Hepatocyte (in vitro differentiated cells): ENCODE measurements around the gene ABCF2.

Experiments used
- CTCF ChIP-seq: fragments of 200-600 bp; sonication (generic); IDR thresholded peaks from 2 replicates; pipeline ENCODE4 v1.5.1; 2016; ENCODE audit warnings: antibody characterized with exemption, mild to moderate bottlenecking; ENCODE audit not compliant: poor library complexity
- EZH2 ChIP-seq: fragments of 200-600 bp; sonication (generic); IDR thresholded peaks from 2 replicates; pipeline ENCODE4 v1.6.1; 2016; ENCODE audit warnings: antibody characterized with exemption, mild to moderate bottlenecking, borderline replicate concordance
- EZH2phosphoT487 ChIP-seq: fragments of 200-600 bp; sonication (generic); IDR thresholded peaks from one replicate; pipeline ENCODE4 v1.6.1; 2018; ENCODE audit warnings: antibody characterized with exemption, mild to moderate bottlenecking, low read depth, moderate library complexity; ENCODE audit not compliant: unreplicated experiment, severe bottlenecking

- TF ChIP-seq CTCF (no peak), EZH2 (no peak), EZH2phosphoT487 (no peak)
Observed at GRCh38 chr7:151260471-151260870, 33.5 kb upstream of the ABCF2 start.
